ENCODE measurements around the gene ADD3. TPM values are rescaled to one million over a fixed set of nuclear protein-coding genes. Genes with fewer than 3 reads are reported as not detected.
"Not testable (repeated sequence)": the region's sequence is repeated elsewhere in the genome, so short reads cannot be mapped to it uniquely, and the experiment has no call there.

Gene ADD3
- total RNA-seq, 1 donor = 536 TPM

DNA sequence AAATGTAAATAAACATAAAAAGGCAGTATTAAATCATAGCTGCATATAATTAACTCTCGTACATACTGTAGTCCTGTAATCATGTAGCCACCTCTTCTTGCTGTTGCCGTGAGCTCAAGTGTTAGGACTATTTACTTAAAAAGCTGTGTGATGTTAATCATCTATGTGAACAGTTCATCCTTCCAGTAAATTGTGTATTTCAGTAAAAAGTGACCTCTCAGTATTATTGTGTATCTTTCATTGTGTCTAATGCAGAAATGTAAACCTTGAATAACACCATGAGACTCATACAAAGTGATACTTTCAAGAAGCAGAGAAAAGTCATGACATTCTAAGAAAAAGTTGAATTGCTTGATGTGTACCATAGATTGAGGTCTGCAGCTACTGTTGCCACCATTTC, 38.0 kb downstream of the ADD3 start:
- Histone ChIP-seq H3K4me1 (ENCODE audit: insufficient read depth, low read length) (no peaks in the 10 kb centered on the region), H3K4me3 (ENCODE audit: low read length) (no peak overlapping the region), H3K9me3 (ENCODE audit: low read depth, low read length) (no peaks in the 10 kb centered on the region)

GRCh38 chr10:110048145-110048544, 40.4 kb downstream of the ADD3 start:
- not testable (repeated sequence) for H3K9me3 ChIP-seq (ENCODE audit: low read depth, low read length); H3K4me3 ChIP-seq (ENCODE audit: low read length); H3K27me3 ChIP-seq (ENCODE audit: insufficient read depth, low read length)
- H3K4me1 ChIP-seq (ENCODE audit: insufficient read depth, low read length) = peaks cover 11% of the 10 kb centered on the region

More for the DNA sequence above, 38.0 kb downstream of the ADD3 start:
- H3K27me3 ChIP-seq (ENCODE audit: insufficient read depth, low read length) = no peaks in the 10 kb centered on the region

DNA sequence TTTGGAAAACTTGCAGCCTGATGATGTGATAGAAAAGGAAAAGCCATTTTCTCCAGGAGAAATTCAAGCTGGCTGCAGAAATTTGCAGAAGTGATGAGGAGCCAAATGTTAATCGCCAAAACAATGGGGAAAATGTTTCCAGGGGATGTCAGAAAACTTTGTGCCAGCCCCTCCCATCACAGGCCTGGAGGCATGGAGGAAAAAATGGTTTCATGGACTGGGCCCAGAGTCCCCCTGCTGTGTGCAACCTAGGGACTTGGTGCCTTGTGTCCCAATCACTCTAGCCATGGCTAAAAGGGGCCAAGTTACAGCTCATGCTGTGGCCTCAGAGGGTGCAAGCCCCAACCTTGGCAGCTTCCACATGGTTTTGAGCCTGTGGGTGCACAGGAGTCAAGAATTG, 41.0 kb downstream of the ADD3 start:
- Histone ChIP-seq H3K27me3 (ENCODE audit: insufficient read depth, low read length) (no peaks in the 10 kb centered on the region), H3K4me3 (ENCODE audit: low read length) (no peak overlapping the region), H3K9me3 (ENCODE audit: low read depth, low read length) (no peaks in the 10 kb centered on the region), H3K4me1 (ENCODE audit: insufficient read depth, low read length) (peaks cover 11% of the 10 kb centered on the region)

GRCh38 chr10:110049889-110050591, 42.3 kb downstream of the ADD3 start:
- H3K4me1 ChIP-seq (ENCODE audit: insufficient read depth, low read length) = peaks cover 11% of the 10 kb centered on the region
- H3K9me3 ChIP-seq (ENCODE audit: low read depth, low read length); H3K27me3 ChIP-seq (ENCODE audit: insufficient read depth, low read length); H3K4me3 ChIP-seq (ENCODE audit: low read length): not testable (repeated sequence)

DNA sequence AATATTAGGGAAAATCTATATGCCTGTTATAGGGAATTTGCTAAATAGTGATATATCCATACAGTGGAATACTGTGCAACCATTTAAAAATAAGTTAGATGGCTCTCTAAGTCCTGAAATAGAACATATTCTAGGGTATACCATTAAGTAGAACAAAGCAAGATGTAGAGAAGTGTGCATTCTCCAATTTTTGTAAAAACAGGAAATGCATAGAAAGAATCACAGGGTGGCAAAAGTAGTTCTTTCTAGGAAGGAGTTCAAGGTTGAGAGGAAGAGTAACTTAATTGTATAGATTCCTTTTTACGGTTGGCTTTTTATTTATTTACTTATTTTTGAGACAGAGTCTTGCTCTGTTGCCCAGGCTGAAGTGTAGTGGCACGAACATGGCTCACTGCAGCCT, 43.7 kb downstream of the ADD3 start:
- no peaks in the 10 kb centered on the region for H3K9me3 ChIP-seq (ENCODE audit: low read depth, low read length)
- H3K27me3 ChIP-seq (ENCODE audit: insufficient read depth, low read length) = no peaks in the 10 kb centered on the region
- H3K4me3 ChIP-seq (ENCODE audit: low read length) = no peak overlapping the region
- peaks cover 11% of the 10 kb centered on the region for H3K4me1 ChIP-seq (ENCODE audit: insufficient read depth, low read length)

GRCh38 chr10:110052916-110053315, 45.1 kb downstream of the ADD3 start:
- Histone ChIP-seq H3K27me3 (ENCODE audit: insufficient read depth, low read length) (no peaks in the 10 kb centered on the region), H3K4me3 (ENCODE audit: low read length) (no peak overlapping the region), H3K9me3 (ENCODE audit: low read depth, low read length) (no peaks in the 10 kb centered on the region), H3K4me1 (ENCODE audit: insufficient read depth, low read length) (peaks cover 16% of the 10 kb centered on the region)

GRCh38 chr10:110056822-110057221, 49.0 kb downstream of the ADD3 start:
- no peak overlapping the region for H3K4me3 ChIP-seq (ENCODE audit: low read length)
- peaks cover 39% of the 10 kb centered on the region for H3K4me1 ChIP-seq (ENCODE audit: insufficient read depth, low read length)
- no peaks in the 10 kb centered on the region for H3K27me3 ChIP-seq (ENCODE audit: insufficient read depth, low read length)
- H3K9me3 ChIP-seq (ENCODE audit: low read depth, low read length) = no peaks in the 10 kb centered on the region

DNA sequence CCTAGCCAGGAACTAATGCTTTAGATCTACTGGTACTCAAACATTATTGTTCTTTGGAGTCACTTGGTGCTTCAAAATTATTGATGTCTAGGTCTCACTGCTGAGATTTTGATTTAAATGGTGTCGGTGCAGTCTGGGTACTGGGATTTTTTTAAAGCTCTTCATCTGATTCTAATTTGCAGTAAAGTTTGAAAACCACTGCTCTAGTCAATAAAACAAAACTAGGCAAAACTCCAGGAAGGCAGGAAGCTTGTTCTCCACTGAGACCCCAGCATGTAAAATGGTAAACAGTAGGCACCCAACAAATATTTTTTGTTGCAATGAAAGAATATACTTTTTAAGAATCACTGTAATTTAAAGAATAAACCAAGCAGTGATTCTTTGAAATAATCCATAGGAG, 49.7 kb downstream of the ADD3 start:
- Histone ChIP-seq H3K4me1 (ENCODE audit: insufficient read depth, low read length) (peaks cover 37% of the 10 kb centered on the region), H3K27me3 (ENCODE audit: insufficient read depth, low read length) (no peaks in the 10 kb centered on the region), H3K9me3 (ENCODE audit: low read depth, low read length) (no peaks in the 10 kb centered on the region), H3K4me3 (ENCODE audit: low read length) (no peak overlapping the region)

DNA sequence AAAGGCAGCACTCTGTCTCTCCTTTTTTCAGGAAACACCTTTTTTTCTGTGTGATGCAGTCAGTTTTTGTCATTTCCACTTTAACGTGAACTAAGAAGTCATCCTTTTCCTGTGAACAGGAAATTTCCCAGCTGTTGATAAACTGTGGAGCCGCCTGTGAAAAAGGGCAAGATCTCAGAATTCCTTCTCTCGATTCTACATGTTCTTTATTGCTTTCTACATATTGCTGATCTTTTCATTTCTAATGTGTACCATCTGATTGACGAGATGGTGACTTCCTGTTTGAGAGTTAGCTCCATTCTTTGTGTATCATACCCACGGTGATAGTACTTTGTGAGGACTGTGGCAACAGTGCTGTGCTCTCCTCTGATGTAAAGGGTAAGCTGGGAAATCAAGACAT, 50.4 kb downstream of the ADD3 start:
- Histone ChIP-seq H3K4me3 (ENCODE audit: low read length) (no peak overlapping the region), H3K4me1 (ENCODE audit: insufficient read depth, low read length) (peaks cover 37% of the 10 kb centered on the region), H3K9me3 (ENCODE audit: low read depth, low read length) (no peaks in the 10 kb centered on the region), H3K27me3 (ENCODE audit: insufficient read depth, low read length) (no peaks in the 10 kb centered on the region)

- H3K9me3 ChIP-seq (ENCODE audit: low read depth, low read length) = no peaks in the 10 kb centered on the region
Observed at GRCh38 chr10:110059925-110060324, 52.1 kb downstream of the ADD3 start.

DNA sequence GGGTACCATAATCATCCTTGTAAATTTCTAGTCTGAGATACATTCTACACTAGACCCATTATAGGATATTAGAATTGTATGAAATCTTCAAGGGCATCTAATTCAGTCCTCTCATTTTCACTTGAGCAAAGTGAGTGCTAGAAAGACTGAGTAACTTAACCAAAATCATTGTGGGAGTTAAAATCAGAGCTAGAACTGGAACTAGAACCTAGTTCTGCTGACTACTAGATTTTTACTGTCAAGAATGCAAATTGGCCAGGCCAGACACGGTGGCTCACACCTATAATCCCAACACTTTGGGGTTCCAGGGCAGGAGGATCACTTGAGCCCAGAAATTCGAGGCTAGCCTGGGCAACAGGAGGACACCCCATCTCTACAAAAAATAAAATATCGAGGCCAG, 53.9 kb downstream of the ADD3 start:
- H3K4me3 ChIP-seq (ENCODE audit: low read length) = no peak overlapping the region
- no peaks in the 10 kb centered on the region for H3K27me3 ChIP-seq (ENCODE audit: insufficient read depth, low read length)
- peaks cover 53% of the 10 kb centered on the region for H3K4me1 ChIP-seq (ENCODE audit: insufficient read depth, low read length)

More at GRCh38 chr10:110059925-110060324, 52.1 kb downstream of the ADD3 start:
- no peaks in the 10 kb centered on the region for H3K27me3 ChIP-seq (ENCODE audit: insufficient read depth, low read length)
- H3K4me1 ChIP-seq (ENCODE audit: insufficient read depth, low read length) = peaks cover 37% of the 10 kb centered on the region
- H3K4me3 ChIP-seq (ENCODE audit: low read length) = no peak overlapping the region

GRCh38 chr10:110065269-110065668, 57.5 kb downstream of the ADD3 start:
- no peaks in the 10 kb centered on the region for H3K27me3 ChIP-seq (ENCODE audit: insufficient read depth, low read length)
- no peak overlapping the region for H3K4me3 ChIP-seq (ENCODE audit: low read length)
- H3K4me1 ChIP-seq (ENCODE audit: insufficient read depth, low read length) = peaks cover 58% of the 10 kb centered on the region
- H3K9me3 ChIP-seq (ENCODE audit: low read depth, low read length) = no peaks in the 10 kb centered on the region

More for the DNA sequence above, 53.9 kb downstream of the ADD3 start:
- no peaks in the 10 kb centered on the region for H3K9me3 ChIP-seq (ENCODE audit: low read depth, low read length)

- H3K9me3 ChIP-seq (ENCODE audit: low read depth, low read length) = no peaks in the 10 kb centered on the region
- H3K27me3 ChIP-seq (ENCODE audit: insufficient read depth, low read length) = no peaks in the 10 kb centered on the region
- no peak overlapping the region for H3K4me3 ChIP-seq (ENCODE audit: low read length)
- H3K4me1 ChIP-seq (ENCODE audit: insufficient read depth, low read length) = peaks cover 71% of the 10 kb centered on the region
Observed at GRCh38 chr10:110067960-110068770, 60.4 kb downstream of the ADD3 start.

- peaks cover 77% of the 10 kb centered on the region for H3K4me1 ChIP-seq (ENCODE audit: insufficient read depth, low read length)
- no peaks in the 10 kb centered on the region for H3K9me3 ChIP-seq (ENCODE audit: low read depth, low read length)
- H3K27me3 ChIP-seq (ENCODE audit: insufficient read depth, low read length) = no peaks in the 10 kb centered on the region
- H3K4me3 ChIP-seq (ENCODE audit: low read length) = no peak overlapping the region
Observed at GRCh38 chr10:110068780-110069179, 61.0 kb downstream of the ADD3 start.

- no peak overlapping the region for H3K4me3 ChIP-seq (ENCODE audit: low read length)
Observed at GRCh38 chr10:110069502-110069982, 61.8 kb downstream of the ADD3 start.

More at GRCh38 chr10:110069502-110069982, 61.8 kb downstream of the ADD3 start:
- no peaks in the 10 kb centered on the region for H3K9me3 ChIP-seq (ENCODE audit: low read depth, low read length)
- no peaks in the 10 kb centered on the region for H3K27me3 ChIP-seq (ENCODE audit: insufficient read depth, low read length)
- peaks cover 85% of the 10 kb centered on the region for H3K4me1 ChIP-seq (ENCODE audit: insufficient read depth, low read length)

Measured in mononuclear cell (primary cell).